ENCODE measurements around the gene CCDC158.
A peak's percentile ranks its signal among the peaks of the same experiment; 100 is the strongest.
"Not testable (repeated sequence)": the region's sequence is repeated elsewhere in the genome, so short reads cannot be mapped to it uniquely, and the experiment has no call there.

Gene CCDC158

GRCh38 chr4:76296286-76296820 is 124.6 kb downstream of the CCDC158 start:
- Histone ChIP-seq H3K4me1 (ENCODE audit: control insufficient read depth in 5 of 5, insufficient read depth in 5 of 5, low read length in 5 of 5) (peaks cover 0 to 11% (median 3%) of the 10 kb centered on the region in 5 donors), H3K27me3 (ENCODE audit: control insufficient read depth in 5 of 5, insufficient read depth in 4 of 5, low read length in 5 of 5) (no peaks in the 10 kb centered on the region), H3K27ac (ENCODE audit: low read depth, low read length) (no peak overlapping the region), H3K9ac (ENCODE audit: low read length in 5 of 5) (no peak overlapping the region), H3K9me3 (ENCODE audit: control insufficient read depth in 5 of 5, low read length in 5 of 5) (peaks cover 0 to 17% (median 4%) of the 10 kb centered on the region in 5 donors), H3K36me3 (ENCODE audit: control insufficient read depth in 5 of 5, insufficient read depth in 5 of 5, low read length in 5 of 5) (no peaks in the 10 kb centered on the region), H3K4me3 (ENCODE audit: low read depth in 1 of 5, low read length in 5 of 5) (no peak overlapping the region)

GRCh38 chr4:76293772-76294171 is 127.2 kb downstream of the CCDC158 start:
- Histone ChIP-seq H3K27me3 (ENCODE audit: control insufficient read depth in 5 of 5, insufficient read depth in 4 of 5, low read length in 5 of 5) (no peaks in the 10 kb centered on the region), H3K4me1 (ENCODE audit: control insufficient read depth in 5 of 5, insufficient read depth in 5 of 5, low read length in 5 of 5) (peaks cover 0 to 9% (median 3%) of the 10 kb centered on the region in 5 donors), H3K9ac (ENCODE audit: low read length in 5 of 5) (no peak overlapping the region), H3K9me3 (ENCODE audit: control insufficient read depth in 5 of 5, low read length in 5 of 5) (peaks cover 0 to 17% (median 4%) of the 10 kb centered on the region in 5 donors), H3K36me3 (ENCODE audit: control insufficient read depth in 5 of 5, insufficient read depth in 5 of 5, low read length in 5 of 5) (peaks cover 0 to 3% (median 2%) of the 10 kb centered on the region in 5 donors), H3K27ac (ENCODE audit: low read depth, low read length) (peak overlapping the region; percentile 26), H3K4me3 (ENCODE audit: low read depth in 1 of 5, low read length in 5 of 5) (no peak overlapping the region)

- Histone ChIP-seq H3K27me3 (ENCODE audit: control insufficient read depth in 5 of 5, insufficient read depth in 4 of 5, low read length in 5 of 5) (no peaks in the 10 kb centered on the region), H3K27ac (ENCODE audit: low read depth, low read length) (peak overlapping the region; percentile 26), H3K9me3 (ENCODE audit: control insufficient read depth in 5 of 5, low read length in 5 of 5) (peaks cover 0 to 10% (median 0%) of the 10 kb centered on the region in 5 donors), H3K36me3 (ENCODE audit: control insufficient read depth in 5 of 5, insufficient read depth in 5 of 5, low read length in 5 of 5) (peaks cover 0 to 3% (median 2%) of the 10 kb centered on the region in 5 donors), H3K4me3 (ENCODE audit: low read depth in 1 of 5, low read length in 5 of 5) (no peak overlapping the region), H3K9ac (ENCODE audit: low read length in 5 of 5) (no peak overlapping the region), H3K4me1 (ENCODE audit: control insufficient read depth in 5 of 5, insufficient read depth in 5 of 5, low read length in 5 of 5) (peaks cover 0 to 9% (median 3%) of the 10 kb centered on the region in 5 donors)
Measured at GRCh38 chr4:76292730-76293129, 128.2 kb downstream of the CCDC158 start.

GRCh38 chr4:76287811-76288210 is 133.1 kb downstream of the CCDC158 start:
- not testable (repeated sequence) for H3K9me3 ChIP-seq (ENCODE audit: control insufficient read depth in 5 of 5, low read length in 5 of 5); H3K9ac ChIP-seq (ENCODE audit: low read length in 5 of 5); H3K4me1 ChIP-seq (ENCODE audit: control insufficient read depth in 5 of 5, insufficient read depth in 5 of 5, low read length in 5 of 5); H3K4me3 ChIP-seq (ENCODE audit: low read depth in 1 of 5, low read length in 5 of 5); H3K27ac ChIP-seq (ENCODE audit: low read depth, low read length); H3K36me3 ChIP-seq (ENCODE audit: control insufficient read depth in 5 of 5, insufficient read depth in 5 of 5, low read length in 5 of 5); H3K27me3 ChIP-seq (ENCODE audit: control insufficient read depth in 5 of 5, insufficient read depth in 4 of 5, low read length in 5 of 5)

- no peak overlapping the region for H3K27ac ChIP-seq (ENCODE audit: low read depth, low read length)
- no peaks in the 10 kb centered on the region for H3K36me3 ChIP-seq (ENCODE audit: control insufficient read depth in 5 of 5, insufficient read depth in 5 of 5, low read length in 5 of 5)
- H3K9ac ChIP-seq (ENCODE audit: low read length in 5 of 5) = no peak overlapping the region
- H3K4me1 ChIP-seq (ENCODE audit: control insufficient read depth in 5 of 5, insufficient read depth in 5 of 5, low read length in 5 of 5) = peaks cover 3 to 20% (median 11%) of the 10 kb centered on the region in 5 donors
- H3K27me3 ChIP-seq (ENCODE audit: control insufficient read depth in 5 of 5, insufficient read depth in 4 of 5, low read length in 5 of 5) = no peaks in the 10 kb centered on the region
- no peaks in the 10 kb centered on the region for H3K9me3 ChIP-seq (ENCODE audit: control insufficient read depth in 5 of 5, low read length in 5 of 5)
- H3K4me3 ChIP-seq (ENCODE audit: low read depth in 1 of 5, low read length in 5 of 5) = no peak overlapping the region
Measured at GRCh38 chr4:76283900-76284299, 137.0 kb downstream of the CCDC158 start.

GRCh38 chr4:76282941-76283689 is 137.8 kb downstream of the CCDC158 start:
- Histone ChIP-seq H3K4me1 (ENCODE audit: control insufficient read depth in 5 of 5, insufficient read depth in 5 of 5, low read length in 5 of 5) (peaks cover 3 to 28% (median 16%) of the 10 kb centered on the region in 5 donors), H3K4me3 (ENCODE audit: low read depth in 1 of 5, low read length in 5 of 5) (no peak overlapping the region), H3K27me3 (ENCODE audit: control insufficient read depth in 5 of 5, insufficient read depth in 4 of 5, low read length in 5 of 5) (no peaks in the 10 kb centered on the region), H3K9ac (ENCODE audit: low read length in 5 of 5) (no peak overlapping the region), H3K36me3 (ENCODE audit: control insufficient read depth in 5 of 5, insufficient read depth in 5 of 5, low read length in 5 of 5) (no peaks in the 10 kb centered on the region), H3K9me3 (ENCODE audit: control insufficient read depth in 5 of 5, low read length in 5 of 5) (no peaks in the 10 kb centered on the region), H3K27ac (ENCODE audit: low read depth, low read length) (no peak overlapping the region)

GRCh38 chr4:76281594-76281993 is 139.3 kb downstream of the CCDC158 start:
- H3K27me3 ChIP-seq (ENCODE audit: control insufficient read depth in 5 of 5, insufficient read depth in 4 of 5, low read length in 5 of 5); H3K9ac ChIP-seq (ENCODE audit: low read length in 5 of 5); H3K36me3 ChIP-seq (ENCODE audit: control insufficient read depth in 5 of 5, insufficient read depth in 5 of 5, low read length in 5 of 5); H3K9me3 ChIP-seq (ENCODE audit: control insufficient read depth in 5 of 5, low read length in 5 of 5); H3K4me3 ChIP-seq (ENCODE audit: low read depth in 1 of 5, low read length in 5 of 5): not testable (repeated sequence)
- peak overlapping the region; percentile 41 for H3K27ac ChIP-seq (ENCODE audit: low read depth, low read length)
- H3K4me1 ChIP-seq (ENCODE audit: control insufficient read depth in 5 of 5, insufficient read depth in 5 of 5, low read length in 5 of 5) = peaks cover 5 to 36% (median 19%) of the 10 kb centered on the region in 5 donors

- no peak overlapping the region for H3K9ac ChIP-seq (ENCODE audit: low read length in 5 of 5)
- peak overlapping the region; percentile 66 for H3K27ac ChIP-seq (ENCODE audit: low read depth, low read length)
- no peaks in the 10 kb centered on the region for H3K9me3 ChIP-seq (ENCODE audit: control insufficient read depth in 5 of 5, low read length in 5 of 5)
- H3K4me3 ChIP-seq (ENCODE audit: low read depth in 1 of 5, low read length in 5 of 5) = no peak overlapping the region
- H3K36me3 ChIP-seq (ENCODE audit: control insufficient read depth in 5 of 5, insufficient read depth in 5 of 5, low read length in 5 of 5) = no peaks in the 10 kb centered on the region
- H3K4me1 ChIP-seq (ENCODE audit: control insufficient read depth in 5 of 5, insufficient read depth in 5 of 5, low read length in 5 of 5) = peaks cover 5 to 40% (median 20%) of the 10 kb centered on the region in 5 donors
- H3K27me3 ChIP-seq (ENCODE audit: control insufficient read depth in 5 of 5, insufficient read depth in 4 of 5, low read length in 5 of 5) = no peaks in the 10 kb centered on the region
Measured at GRCh38 chr4:76280488-76281441, 140.2 kb downstream of the CCDC158 start.

GRCh38 chr4:76279462-76279861 is 141.5 kb downstream of the CCDC158 start:
- Histone ChIP-seq H3K9me3 (ENCODE audit: control insufficient read depth in 5 of 5, low read length in 5 of 5) (no peaks in the 10 kb centered on the region), H3K9ac (ENCODE audit: low read length in 5 of 5) (no peak overlapping the region), H3K36me3 (ENCODE audit: control insufficient read depth in 5 of 5, insufficient read depth in 5 of 5, low read length in 5 of 5) (no peaks in the 10 kb centered on the region), H3K27ac (ENCODE audit: low read depth, low read length) (peak overlapping the region; percentile 66), H3K4me3 (ENCODE audit: low read depth in 1 of 5, low read length in 5 of 5) (no peak overlapping the region), H3K4me1 (ENCODE audit: control insufficient read depth in 5 of 5, insufficient read depth in 5 of 5, low read length in 5 of 5) (peaks cover 5 to 52% (median 23%) of the 10 kb centered on the region in 5 donors), H3K27me3 (ENCODE audit: control insufficient read depth in 5 of 5, insufficient read depth in 4 of 5, low read length in 5 of 5) (no peaks in the 10 kb centered on the region)
